Calu3 (cell line): ENCODE results near the gene ADGRV1. TPM values are rescaled to one million over a fixed set of nuclear protein-coding genes. Genes with fewer than 3 reads are reported as not detected.

Source experiments
- BruUV-seq: library from RNA; stranded (reverse); fragments of 400-500 nt; replicated peaks from 2 replicates; lab custom pipeline; 2021; lab: Mats Ljungman, UMichigan
- CTCF ChIA-PET: fragments of 300-600 bp; sonication (Branson Sonifier 250); formaldehyde crosslinking; loops from one replicate; lab custom pipeline; 2022; ENCODE audit warnings: antibody characterized with exemption; lab: Charles Lee
- DNase-seq: peaks from one replicate; pipeline ENCODE4 v3.0.0; 2022
- H3K27ac Mint-ChIP-seq: one replicate; pipeline ENCODE4 v1.8.0; 2022; ENCODE audit warnings: mixed read lengths; ENCODE audit not compliant: unreplicated experiment
- H3K27me3 Mint-ChIP-seq: one replicate; pipeline ENCODE4 v1.8.0; 2022; ENCODE audit warnings: mixed read lengths; ENCODE audit not compliant: unreplicated experiment
- H3K36me3 Mint-ChIP-seq: one replicate; pipeline ENCODE4 v1.8.0; 2022; ENCODE audit warnings: mild to moderate bottlenecking, moderate library complexity, mixed read lengths; ENCODE audit not compliant: insufficient read depth, unreplicated experiment
- H3K4me1 Mint-ChIP-seq: one replicate; pipeline ENCODE4 v1.8.0; 2022; ENCODE audit warnings: mild to moderate bottlenecking, low read depth, mixed read lengths; ENCODE audit not compliant: unreplicated experiment
- H3K4me3 Mint-ChIP-seq: one replicate; pipeline ENCODE4 v1.8.0; 2022; ENCODE audit warnings: mild to moderate bottlenecking, low read depth, moderate library complexity, mixed read lengths; ENCODE audit not compliant: unreplicated experiment
- H3K9me3 Mint-ChIP-seq: one replicate; pipeline ENCODE4 v1.8.0; 2022; ENCODE audit warnings: low read depth, mixed read lengths; ENCODE audit not compliant: unreplicated experiment
- intact Hi-C: fragments of 100-400 bp; cut with micrococcal nuclease; formaldehyde crosslinking; loops from one replicate; pipeline ENCODE4 v1.10.0; 2022; ENCODE audit not compliant: unreplicated experiment
- total RNA-seq: library from RNA; stranded (reverse); gene quantifications from 2 replicates; pipeline ENCODE4 v1.2.3, GENCODE V29; 2022
- TF ChIP-seq, protein P1 (sequence below): fragments of 200-600 bp; IDR thresholded peaks from one replicate; pipeline ENCODE4 v1.8.0; 2022; ENCODE audit warnings: antibody characterized with exemption; ENCODE audit not compliant: unreplicated experiment

ADGRV1 gene
- total RNA-seq, 1 experiment from 2014 or later, result 1.8 TPM

DNA sequence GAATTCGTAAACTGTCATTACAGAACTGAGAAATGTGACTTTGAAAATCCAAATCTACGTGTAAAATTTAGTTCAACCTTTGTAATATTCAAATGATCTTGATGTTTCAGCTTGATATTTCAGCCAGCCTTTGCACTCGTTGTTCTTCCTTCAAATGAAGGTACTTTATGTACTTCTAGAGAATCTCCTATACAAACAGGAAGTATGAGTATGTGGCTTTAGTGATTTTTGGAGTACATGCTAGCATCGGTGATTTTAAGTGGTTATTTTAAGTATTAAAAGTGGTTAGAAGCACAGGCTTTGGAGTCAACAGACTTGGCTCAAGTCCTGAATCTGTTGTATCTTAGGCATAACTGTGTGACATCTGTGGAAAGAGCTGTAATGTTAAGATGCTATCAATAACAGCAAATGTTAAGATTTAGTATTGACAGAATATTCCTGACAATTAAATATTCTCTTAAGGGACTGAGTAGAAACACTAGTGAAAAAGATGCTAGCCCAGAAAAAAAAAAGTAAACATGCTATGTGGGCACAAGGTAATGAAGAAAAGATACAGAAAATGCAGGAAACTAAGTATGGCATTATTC is 398.0 kb downstream of the ADGRV1 start:
- TF ChIP-seq, protein P1, sequence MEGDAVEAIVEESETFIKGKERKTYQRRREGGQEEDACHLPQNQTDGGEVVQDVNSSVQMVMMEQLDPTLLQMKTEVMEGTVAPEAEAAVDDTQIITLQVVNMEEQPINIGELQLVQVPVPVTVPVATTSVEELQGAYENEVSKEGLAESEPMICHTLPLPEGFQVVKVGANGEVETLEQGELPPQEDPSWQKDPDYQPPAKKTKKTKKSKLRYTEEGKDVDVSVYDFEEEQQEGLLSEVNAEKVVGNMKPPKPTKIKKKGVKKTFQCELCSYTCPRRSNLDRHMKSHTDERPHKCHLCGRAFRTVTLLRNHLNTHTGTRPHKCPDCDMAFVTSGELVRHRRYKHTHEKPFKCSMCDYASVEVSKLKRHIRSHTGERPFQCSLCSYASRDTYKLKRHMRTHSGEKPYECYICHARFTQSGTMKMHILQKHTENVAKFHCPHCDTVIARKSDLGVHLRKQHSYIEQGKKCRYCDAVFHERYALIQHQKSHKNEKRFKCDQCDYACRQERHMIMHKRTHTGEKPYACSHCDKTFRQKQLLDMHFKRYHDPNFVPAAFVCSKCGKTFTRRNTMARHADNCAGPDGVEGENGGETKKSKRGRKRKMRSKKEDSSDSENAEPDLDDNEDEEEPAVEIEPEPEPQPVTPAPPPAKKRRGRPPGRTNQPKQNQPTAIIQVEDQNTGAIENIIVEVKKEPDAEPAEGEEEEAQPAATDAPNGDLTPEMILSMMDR, result no peak
- no TSS peak for BruUV-seq
- intact Hi-C loops, result no loop called here
- DNase-seq, result no peak
- H3K27me3 Mint-ChIP-seq, result no peaks in the 10 kb centered on the region
- H3K36me3 Mint-ChIP-seq, result no peaks in the 10 kb centered on the region
- no peaks in the 10 kb centered on the region for H3K9me3 Mint-ChIP-seq
- H3K4me1 Mint-ChIP-seq, result peaks cover 7% of the 10 kb centered on the region
- H3K27ac Mint-ChIP-seq, result no peak overlapping the region
- no peak overlapping the region for H3K4me3 Mint-ChIP-seq
- CTCF ChIA-PET, result no interaction called here

DNA sequence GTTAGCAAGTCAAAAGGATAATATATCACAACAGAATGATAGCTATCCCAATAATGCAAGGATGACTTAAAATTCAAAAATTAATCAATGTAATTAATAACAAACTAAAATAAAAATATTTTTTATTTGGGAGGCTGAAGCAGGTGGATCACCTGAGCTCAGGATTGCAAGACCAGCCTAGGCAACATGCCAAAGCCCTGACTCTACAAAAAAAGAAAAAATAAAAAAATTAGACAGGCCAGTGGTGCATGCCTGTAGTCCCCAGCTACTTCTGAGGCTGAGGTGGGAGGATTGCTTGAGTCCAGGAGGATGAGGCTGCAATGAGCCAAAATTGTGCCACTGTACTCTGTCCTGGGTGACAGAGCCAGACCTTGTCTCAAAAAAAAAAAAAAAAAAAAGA is 399.3 kb downstream of the ADGRV1 start:
- DNase-seq, result no peak
- no peaks in the 10 kb centered on the region for H3K27me3 Mint-ChIP-seq
- BruUV-seq, result no TSS peak
- TF ChIP-seq, protein P1, result no peak
- H3K9me3 Mint-ChIP-seq, result no peaks in the 10 kb centered on the region
- H3K36me3 Mint-ChIP-seq, result no peaks in the 10 kb centered on the region
- H3K27ac Mint-ChIP-seq, result no peak overlapping the region
- CTCF ChIA-PET, result no interaction called here
- intact Hi-C loops, result no loop called here
- H3K4me1 Mint-ChIP-seq, result peaks cover 7% of the 10 kb centered on the region
- H3K4me3 Mint-ChIP-seq, result no peak overlapping the region

DNA sequence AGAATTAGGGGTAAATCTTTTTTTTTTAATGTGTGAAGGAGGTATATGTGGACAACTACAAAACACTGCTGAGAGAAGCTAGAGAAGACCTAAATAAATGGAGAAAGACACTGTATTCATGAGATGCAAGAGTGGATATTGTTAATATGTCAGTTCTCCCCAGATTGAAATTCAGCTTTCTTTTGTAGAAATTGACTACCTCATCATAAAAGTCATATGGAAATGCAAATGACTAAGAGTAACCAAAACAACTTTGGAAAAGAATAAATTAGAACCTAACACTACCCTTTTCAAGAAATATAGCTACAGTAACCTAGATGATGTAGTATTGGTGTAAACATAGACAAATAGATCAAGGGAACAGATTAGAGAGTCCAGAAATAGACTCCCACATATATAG is 400.7 kb downstream of the ADGRV1 start:
- H3K27ac Mint-ChIP-seq, result no peak overlapping the region
- intact Hi-C loops, result no loop called here
- BruUV-seq, result no TSS peak
- TF ChIP-seq, protein P1, result no peak
- no peaks in the 10 kb centered on the region for H3K9me3 Mint-ChIP-seq
- no peak for DNase-seq
- no peaks in the 10 kb centered on the region for H3K36me3 Mint-ChIP-seq
- peaks cover 8% of the 10 kb centered on the region for H3K4me1 Mint-ChIP-seq
- H3K27me3 Mint-ChIP-seq, result no peaks in the 10 kb centered on the region
- CTCF ChIA-PET, result no interaction called here
- no peak overlapping the region for H3K4me3 Mint-ChIP-seq

DNA sequence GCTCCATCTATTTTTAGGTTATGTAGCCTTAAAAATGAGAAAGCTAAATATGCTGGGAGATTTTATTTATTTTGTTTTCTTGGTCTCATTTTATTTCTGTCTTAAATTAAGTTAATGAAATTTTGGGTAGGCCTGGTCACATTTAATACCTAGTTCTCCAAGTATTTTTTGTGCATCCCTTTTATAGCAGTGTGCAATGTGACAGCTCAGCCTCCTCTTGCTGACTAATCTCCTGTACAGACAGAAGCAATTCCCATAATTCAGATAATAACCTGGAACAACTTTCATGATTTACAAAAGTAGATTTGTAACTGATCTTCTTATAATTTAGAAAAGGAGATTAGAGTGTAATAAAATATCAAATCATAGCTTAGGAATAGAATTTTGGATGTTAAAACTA is 403.9 kb downstream of the ADGRV1 start:
- Mint-ChIP-seq H3K4me3 (no peak overlapping the region), H3K36me3 (no peaks in the 10 kb centered on the region), H3K27ac (no peak overlapping the region), H3K27me3 (no peaks in the 10 kb centered on the region), H3K4me1 (peaks cover 18% of the 10 kb centered on the region), H3K9me3 (no peaks in the 10 kb centered on the region)
- no TSS peak for BruUV-seq
- no peak for DNase-seq
- intact Hi-C loops, result no loop called here
- CTCF ChIA-PET, result interaction anchor here (0.5 kb wide), 1 partner anchor 1291 kb away, joined by 3 read pairs; no protein-coding TSS in a partner anchor
- TF ChIP-seq, protein P1, result no peak
